ENCODE measurements around the gene SKIL.

GRCh38 chr3:170367797-170368196 is 10.3 kb downstream of the SKIL start:
- no peak for TF ChIP-seq POLR2A (IDR thresholded peaks at IDR 0.05)
- TF ChIP-seq, protein P1, sequence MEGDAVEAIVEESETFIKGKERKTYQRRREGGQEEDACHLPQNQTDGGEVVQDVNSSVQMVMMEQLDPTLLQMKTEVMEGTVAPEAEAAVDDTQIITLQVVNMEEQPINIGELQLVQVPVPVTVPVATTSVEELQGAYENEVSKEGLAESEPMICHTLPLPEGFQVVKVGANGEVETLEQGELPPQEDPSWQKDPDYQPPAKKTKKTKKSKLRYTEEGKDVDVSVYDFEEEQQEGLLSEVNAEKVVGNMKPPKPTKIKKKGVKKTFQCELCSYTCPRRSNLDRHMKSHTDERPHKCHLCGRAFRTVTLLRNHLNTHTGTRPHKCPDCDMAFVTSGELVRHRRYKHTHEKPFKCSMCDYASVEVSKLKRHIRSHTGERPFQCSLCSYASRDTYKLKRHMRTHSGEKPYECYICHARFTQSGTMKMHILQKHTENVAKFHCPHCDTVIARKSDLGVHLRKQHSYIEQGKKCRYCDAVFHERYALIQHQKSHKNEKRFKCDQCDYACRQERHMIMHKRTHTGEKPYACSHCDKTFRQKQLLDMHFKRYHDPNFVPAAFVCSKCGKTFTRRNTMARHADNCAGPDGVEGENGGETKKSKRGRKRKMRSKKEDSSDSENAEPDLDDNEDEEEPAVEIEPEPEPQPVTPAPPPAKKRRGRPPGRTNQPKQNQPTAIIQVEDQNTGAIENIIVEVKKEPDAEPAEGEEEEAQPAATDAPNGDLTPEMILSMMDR (IDR thresholded peaks at IDR 0.05) = no peak
- TF ChIP-seq EP300 (IDR thresholded peaks at IDR 0.05) = no peak

Measured in sigmoid colon (tissue), 4 donors.